Raji (cell line): Measurements from ENCODE around the gene CACNB4.

Experiments
- POLR2A ChIP-seq: IDR thresholded peaks from 2 replicates; pipeline ENCODE4 v1.6.1; 2011; ENCODE audit warnings: low read depth, low read length, control low read depth; ENCODE audit not compliant: insufficient read depth

Gene CACNB4

GRCh38 chr2:151828890-151829324, 269.9 kb downstream of the CACNB4 start:
- TF ChIP-seq POLR2A, result no peak

- peak; percentile 99 for TF ChIP-seq POLR2A
These were observed 270.5 kb downstream of the CACNB4 start, which contains the start of gene ARL5A for GRCh38 chr2:151828143-151828889. Gene ARL5A (minus strand): TSS chr2:151828421. CDS start chr2:151828176, 245 bp downstream.

- no peak for TF ChIP-seq POLR2A
These were observed 271.2 kb downstream of the CACNB4 start for GRCh38 chr2:151827564-151828142.

GRCh38 chr2:151826737-151827157, 272.1 kb downstream of the CACNB4 start:
- TF ChIP-seq POLR2A, result no peak

GRCh38 chr2:151824886-151825285, 274.0 kb downstream of the CACNB4 start:
- no peak for TF ChIP-seq POLR2A

- no peak for TF ChIP-seq POLR2A
These were observed 275.2 kb downstream of the CACNB4 start for GRCh38 chr2:151823651-151824050.

GRCh38 chr2:151819920-151820319, 278.9 kb downstream of the CACNB4 start:
- no peak for TF ChIP-seq POLR2A

GRCh38 chr2:151817929-151818328, 280.9 kb downstream of the CACNB4 start:
- TF ChIP-seq POLR2A, result no peak

- TF ChIP-seq POLR2A, result no peak
These were observed 282.0 kb downstream of the CACNB4 start for GRCh38 chr2:151816843-151817242.

GRCh38 chr2:151815821-151816489, 282.9 kb downstream of the CACNB4 start:
- no peak for TF ChIP-seq POLR2A

GRCh38 chr2:151810489-151810888, 288.4 kb downstream of the CACNB4 start:
- no peak for TF ChIP-seq POLR2A

GRCh38 chr2:151809073-151809383, 289.8 kb downstream of the CACNB4 start:
- TF ChIP-seq POLR2A, result no peak

- TF ChIP-seq POLR2A, result no peak
These were observed 290.4 kb downstream of the CACNB4 start for GRCh38 chr2:151808258-151809072.

- no peak for TF ChIP-seq POLR2A
These were observed 292.9 kb downstream of the CACNB4 start for GRCh38 chr2:151805961-151806360.

GRCh38 chr2:151805343-151805742, 293.5 kb downstream of the CACNB4 start:
- TF ChIP-seq POLR2A, result no peak
